ENCODE measurements around the gene TSC22D1. TPM values are rescaled to one million over a fixed set of nuclear protein-coding genes. Genes with fewer than 3 reads are reported as not detected.

TSC22D1 gene
- total and polyA plus RNA-seq, 12 donors, result 28.5 to 113 (median 59.8) TPM

GRCh38 chr13:44484562-44485138, 91.5 kb downstream of the TSC22D1 start:
- no peaks in the 10 kb centered on the region for H3K36me3 ChIP-seq (replicated peaks in 1 of 2)
- H3K4me3 ChIP-seq, result peak overlapping the region in 1 of 4 donors; percentile 6
- peaks cover 0 to 15% (median 0%) of the 10 kb centered on the region in 3 donors for H3K9me3 ChIP-seq (replicated peaks in 1 of 3)
- no peak overlapping the region for H3K27ac ChIP-seq
- intact Hi-C loops (cut with DNase I), result loop anchor here (5.0 to 10.0 kb wide), 2 partner anchors 488 to 490 kb away; no protein-coding TSS in a partner anchor
- peaks cover 0 to 16% of the 10 kb centered on the region in 2 donors for H3K4me1 ChIP-seq (replicated peaks in 1 of 2)
- TF ChIP-seq POLR2A (IDR thresholded peaks at IDR 0.05), result no peak
- TF ChIP-seq CTCF (IDR thresholded peaks at IDR 0.05), result no peak
- whole genome bisulfite sequencing, 4 donors, result 64 to 75% (median 69%) methylated on average over 4 of the region's 4 CpGs
- no peak for DNase-seq
- no peaks in the 10 kb centered on the region for H3K27me3 ChIP-seq

GRCh38 chr13:44474122-44474910, 101.8 kb downstream of the TSC22D1 start:
- H3K27ac ChIP-seq, result no peak overlapping the region
- no peak overlapping the region for H3K4me3 ChIP-seq
- DNase-seq, result no peak

GRCh38 chr13:44471686-44472085, 104.4 kb downstream of the TSC22D1 start:
- no peaks in the 10 kb centered on the region for H3K27me3 ChIP-seq
- no peaks in the 10 kb centered on the region for H3K9me3 ChIP-seq (replicated peaks in 1 of 3)
- TF ChIP-seq POLR2A (IDR thresholded peaks at IDR 0.05) (no peak), CTCF (IDR thresholded peaks at IDR 0.05) (no peak)
- H3K4me1 ChIP-seq (replicated peaks in 1 of 2), result peaks cover 0 to 11% of the 10 kb centered on the region in 2 donors
- DNase-seq, result no peak
- WGBS, 4 donors, result 39 to 49% (median 39%) methylated on average over 1 of the region's 1 CpG
- H3K27ac ChIP-seq, result no peak overlapping the region
- H3K36me3 ChIP-seq (replicated peaks in 1 of 2), result no peaks in the 10 kb centered on the region
- intact Hi-C loops (cut with DNase I), result loop anchor here in 1 of 2 donors (10.0 kb wide), 1 partner anchor 567 kb away; no protein-coding TSS in a partner anchor
- H3K4me3 ChIP-seq, result no peak overlapping the region

More at GRCh38 chr13:44474122-44474910, 101.8 kb downstream of the TSC22D1 start:
- Histone ChIP-seq H3K9me3 (replicated peaks in 1 of 3) (no peaks in the 10 kb centered on the region), H3K36me3 (replicated peaks in 1 of 2) (no peaks in the 10 kb centered on the region), H3K27me3 (no peaks in the 10 kb centered on the region), H3K4me1 (replicated peaks in 1 of 2) (peaks cover 0 to 11% of the 10 kb centered on the region in 2 donors)
- WGBS, 4 donors, result 86 to 89% (median 87%) methylated on average over 4 of the region's 4 CpGs
- intact Hi-C loops (cut with DNase I), result loop anchor here in 1 of 2 donors (10.0 kb wide), 1 partner anchor 570 kb away; no protein-coding TSS in a partner anchor
- TF ChIP-seq POLR2A (IDR thresholded peaks at IDR 0.05) (no peak), CTCF (IDR thresholded peaks at IDR 0.05) (no peak)
